Measurements from ENCODE around the gene CES5A. TPM values are rescaled to one million over a fixed set of nuclear protein-coding genes. Genes with fewer than 3 reads are reported as not detected.

The CES5A gene
- total and polyA plus RNA-seq, 10 of the 15 experiments (the other 5 are each of a cell fraction or from before 2014, with no cell fraction given), result 0.19 TPM; not detected in 9

GRCh38 chr16:55888546-55888945 lies 13.4 kb upstream of the CES5A start (continued):
- TF ChIP-seq PRDM15 (CRISPR knock-in tag; IDR thresholded peaks at IDR 0.05) (no peak), NR2F1 (conservative IDR thresholded peaks at IDR 0.05) (no peak), EGR1 (IDR thresholded peaks at IDR 0.05; ENCODE audit: borderline replicate concordance in 1 of 2, low read depth in 2 of 2, low read length in 2 of 2) (no peak), ATF2 (IDR thresholded peaks at IDR 0.05; ENCODE audit: low read length) (no peak), SMAD1 (IDR thresholded peaks at IDR 0.05; ENCODE audit: low read depth, partially characterized antibody) (no peak)

DNA sequence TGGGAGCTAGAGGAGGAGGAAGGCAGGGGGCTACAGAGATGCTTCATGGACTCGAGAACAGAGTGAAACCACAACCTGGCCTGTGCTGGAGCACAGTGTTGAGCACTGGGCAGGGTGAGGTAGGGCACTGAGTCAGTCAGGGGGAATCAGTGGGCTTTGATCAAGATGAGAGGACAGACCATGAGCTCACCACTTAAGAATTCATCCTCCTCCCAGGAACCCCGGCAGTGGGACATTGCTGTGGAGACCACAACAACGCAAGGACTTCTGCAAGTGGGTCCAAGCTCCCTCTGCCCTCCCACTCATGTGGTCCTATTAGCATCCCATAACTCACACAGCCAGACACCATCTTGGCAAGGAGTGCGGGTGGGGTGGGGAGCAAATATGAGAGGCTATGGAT lies 1.7 kb upstream of the CES5A start:
- Histone ChIP-seq H3K4me1 (ENCODE audit: control insufficient read depth, insufficient read depth, low read length) (no peaks in the 10 kb centered on the region), H3K9me3 (replicated peaks; ENCODE audit: control insufficient read depth, insufficient read depth, low read length) (no peaks in the 10 kb centered on the region), H3K4me2 (ENCODE audit: control insufficient read depth, insufficient read depth) (no peak overlapping the region), H4K20me1 (ENCODE audit: control insufficient read depth, insufficient read depth) (no peaks in the 10 kb centered on the region), H3K9ac (ENCODE audit: control insufficient read depth, insufficient read depth, low read length) (no peak overlapping the region), H3K27me3 (replicated peaks in 1 of 2; ENCODE audit: control insufficient read depth in 2 of 2, insufficient read depth in 2 of 2, low read length in 1 of 2) (no peaks in the 10 kb centered on the region; a peak in 1 of 4 replicates), H3K4me3 (no peak overlapping the region), H3K79me2 (ENCODE audit: control insufficient read depth, insufficient read depth, low read length) (no peaks in the 10 kb centered on the region), H3K27ac (ENCODE audit: control insufficient read depth, insufficient read depth) (no peak overlapping the region), H2AFZ (ENCODE audit: control insufficient read depth, low read depth, low read length) (no peak overlapping the region), H3K36me3 (ENCODE audit: control insufficient read depth in 2 of 2, insufficient read depth in 2 of 2, low read length in 1 of 2) (no peaks in the 10 kb centered on the region)
- no peak for DNase-seq (ENCODE audit: low read depth, low spot score)
- no peak for ATAC-seq
- in situ Hi-C loops (cut with MboI) (no loop called here), intact Hi-C loops (cut with micrococcal nuclease; ENCODE audit: unreplicated experiment) (no loop called here)
- no peak for FAIRE-seq
- ChIA-PET CTCF (no interaction called here), RAD21 (ENCODE audit: unreplicated experiment) (no interaction called here), SMC1A (ENCODE audit: uncharacterized antibody, unreplicated experiment) (no interaction called here), POLR2A (no interaction called here)
- BruUV-seq (replicated peaks), result no TSS peak
- 51% methylated on average over 4 of the region's 4 CpGs for WGBS (ENCODE audit: insufficient coverage, insufficient replicate concordance, low lambda C conversion rate, missing lambda C conversion rate)
- TF ChIP-seq POLR2AphosphoS2 (IDR thresholded peaks at IDR 0.05; ENCODE audit: low read depth, low read length), result no peak
- no peak for TF ChIP-seq SIX5 (IDR thresholded peaks at IDR 0.05; ENCODE audit: low read depth, low read length, severe bottlenecking)
- TF ChIP-seq, protein P1, sequence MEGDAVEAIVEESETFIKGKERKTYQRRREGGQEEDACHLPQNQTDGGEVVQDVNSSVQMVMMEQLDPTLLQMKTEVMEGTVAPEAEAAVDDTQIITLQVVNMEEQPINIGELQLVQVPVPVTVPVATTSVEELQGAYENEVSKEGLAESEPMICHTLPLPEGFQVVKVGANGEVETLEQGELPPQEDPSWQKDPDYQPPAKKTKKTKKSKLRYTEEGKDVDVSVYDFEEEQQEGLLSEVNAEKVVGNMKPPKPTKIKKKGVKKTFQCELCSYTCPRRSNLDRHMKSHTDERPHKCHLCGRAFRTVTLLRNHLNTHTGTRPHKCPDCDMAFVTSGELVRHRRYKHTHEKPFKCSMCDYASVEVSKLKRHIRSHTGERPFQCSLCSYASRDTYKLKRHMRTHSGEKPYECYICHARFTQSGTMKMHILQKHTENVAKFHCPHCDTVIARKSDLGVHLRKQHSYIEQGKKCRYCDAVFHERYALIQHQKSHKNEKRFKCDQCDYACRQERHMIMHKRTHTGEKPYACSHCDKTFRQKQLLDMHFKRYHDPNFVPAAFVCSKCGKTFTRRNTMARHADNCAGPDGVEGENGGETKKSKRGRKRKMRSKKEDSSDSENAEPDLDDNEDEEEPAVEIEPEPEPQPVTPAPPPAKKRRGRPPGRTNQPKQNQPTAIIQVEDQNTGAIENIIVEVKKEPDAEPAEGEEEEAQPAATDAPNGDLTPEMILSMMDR (IDR thresholded peaks at IDR 0.05 in 2 of 3, conservative IDR thresholded peaks at IDR 0.05 in 1 of 3; ENCODE audit: control insufficient read depth in 2 of 3, extremely low read depth in 1 of 3, insufficient read depth in 1 of 3, low read depth in 3 of 3, low read length in 3 of 3), result no peak
- no peak for TF ChIP-seq ETV6 (conservative IDR thresholded peaks at IDR 0.05 in 1 of 2, IDR thresholded peaks at IDR 0.05 in 1 of 2; ENCODE audit: borderline replicate concordance in 1 of 2, low read depth in 1 of 2)
- TF ChIP-seq CHD4 (IDR thresholded peaks at IDR 0.05), result no peak
- no peak for TF ChIP-seq IRF4 (IDR thresholded peaks at IDR 0.05; ENCODE audit: low read depth, low read length)
- TF ChIP-seq, protein P2, sequence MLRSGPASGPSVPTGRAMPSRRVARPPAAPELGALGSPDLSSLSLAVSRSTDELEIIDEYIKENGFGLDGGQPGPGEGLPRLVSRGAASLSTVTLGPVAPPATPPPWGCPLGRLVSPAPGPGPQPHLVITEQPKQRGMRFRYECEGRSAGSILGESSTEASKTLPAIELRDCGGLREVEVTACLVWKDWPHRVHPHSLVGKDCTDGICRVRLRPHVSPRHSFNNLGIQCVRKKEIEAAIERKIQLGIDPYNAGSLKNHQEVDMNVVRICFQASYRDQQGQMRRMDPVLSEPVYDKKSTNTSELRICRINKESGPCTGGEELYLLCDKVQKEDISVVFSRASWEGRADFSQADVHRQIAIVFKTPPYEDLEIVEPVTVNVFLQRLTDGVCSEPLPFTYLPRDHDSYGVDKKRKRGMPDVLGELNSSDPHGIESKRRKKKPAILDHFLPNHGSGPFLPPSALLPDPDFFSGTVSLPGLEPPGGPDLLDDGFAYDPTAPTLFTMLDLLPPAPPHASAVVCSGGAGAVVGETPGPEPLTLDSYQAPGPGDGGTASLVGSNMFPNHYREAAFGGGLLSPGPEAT (IDR thresholded peaks at IDR 0.05; ENCODE audit: low read depth), result no peak
- no peak for TF ChIP-seq ATF2 (IDR thresholded peaks at IDR 0.05; ENCODE audit: low read length)
